WTC11 (cell line): ENCODE results near the gene PHF24. TPM values are rescaled to one million over a fixed set of nuclear protein-coding genes. Genes with fewer than 3 reads are reported as not detected.

ENCODE experiments used
- ATAC-seq: fragments of 200-7000 bp; cut with Tn5 transposase; 2 replicates; pipeline ENCODE4 v1.10.0; 2021; ENCODE audit warnings: mild to moderate bottlenecking, moderate library complexity
- CTCF ChIA-PET: fragments of 300-600 bp; sonication (Branson Sonifier 250); formaldehyde crosslinking; loops from one replicate; lab custom pipeline; 2021; ENCODE audit warnings: antibody characterized with exemption; lab: Charles Lee
- POLR2A ChIA-PET: fragments of 350-600 bp; sonication (Branson Sonifier 250); formaldehyde crosslinking; loops from one replicate; lab custom pipeline; 2021; ENCODE audit warnings: antibody characterized with exemption; lab: Charles Lee
- DNase-seq: peaks from one replicate; pipeline ENCODE4 v3.0.0; 2021; ENCODE audit warnings: low spot score
- H3K27ac Mint-ChIP-seq: 2 replicates; pipeline ENCODE4 v1.8.0; 2021; ENCODE audit warnings: mixed read lengths
- H3K27me3 Mint-ChIP-seq: 2 replicates; pipeline ENCODE4 v1.8.0; 2021; ENCODE audit warnings: low read depth, mild to moderate bottlenecking, moderate library complexity, mixed read lengths
- H3K36me3 Mint-ChIP-seq: 2 replicates; pipeline ENCODE4 v1.8.0; 2021; ENCODE audit warnings: mixed read lengths
- H3K4me1 Mint-ChIP-seq: 2 replicates; pipeline ENCODE4 v1.8.0; 2022; ENCODE audit warnings: mixed read lengths
- H3K4me3 Mint-ChIP-seq: 2 replicates; pipeline ENCODE4 v1.8.0; 2021; ENCODE audit warnings: mild to moderate bottlenecking, moderate library complexity, mixed read lengths
- H3K9me3 Mint-ChIP-seq: 2 replicates; pipeline ENCODE4 v1.8.0; 2021; ENCODE audit warnings: mixed read lengths
- ARID4B ChIP-seq: sonication (generic); formaldehyde crosslinking; IDR thresholded peaks from 2 replicates; pipeline ENCODE4 v1.8.0; 2023; ENCODE audit warnings: missing genetic modification reagents, mild to moderate bottlenecking, borderline replicate concordance
- CBFB ChIP-seq: sonication (generic); formaldehyde crosslinking; IDR thresholded peaks from 2 replicates; pipeline ENCODE4 v1.8.1; 2022; ENCODE audit warnings: mild to moderate bottlenecking, low read depth, missing genetic modification reagents
- ESRRA ChIP-seq: sonication (generic); formaldehyde crosslinking; IDR thresholded peaks from 2 replicates; pipeline ENCODE4 v1.8.1; 2022; ENCODE audit warnings: mild to moderate bottlenecking, missing genetic modification reagents, borderline replicate concordance
- GABPB1 ChIP-seq: sonication (generic); formaldehyde crosslinking; IDR thresholded peaks from 2 replicates; pipeline ENCODE4 v1.8.1; 2023; ENCODE audit warnings: mild to moderate bottlenecking, missing genetic modification reagents
- NFE2L1 ChIP-seq: sonication (generic); formaldehyde crosslinking; IDR thresholded peaks from 2 replicates; pipeline ENCODE4 v1.8.1; 2023; ENCODE audit warnings: missing genetic modification reagents
- NFYB ChIP-seq: sonication (generic); formaldehyde crosslinking; conservative IDR thresholded peaks from 2 replicates; pipeline ENCODE4 v1.8.0; 2022; ENCODE audit warnings: low read depth, missing genetic modification reagents
- NR1H2 ChIP-seq: sonication (generic); formaldehyde crosslinking; IDR thresholded peaks from 2 replicates; pipeline ENCODE4 v1.9.0; 2021; ENCODE audit warnings: mild to moderate bottlenecking, moderate library complexity, missing genetic modification reagents
- OVOL2 ChIP-seq: fragments of 250-450 bp; sonication (Bioruptor Pico); IDR thresholded peaks from 2 replicates; pipeline ENCODE4 v1.9.0; 2021; ENCODE audit warnings: mild to moderate bottlenecking, borderline replicate concordance
- SMAD3 ChIP-seq: sonication (generic); formaldehyde crosslinking; IDR thresholded peaks from 2 replicates; pipeline ENCODE4 v1.8.0; 2022; ENCODE audit warnings: missing genetic modification reagents, mild to moderate bottlenecking, borderline replicate concordance
- STAT6 ChIP-seq: sonication (generic); formaldehyde crosslinking; conservative IDR thresholded peaks from 2 replicates; pipeline ENCODE4 v1.8.1; 2023; ENCODE audit warnings: mild to moderate bottlenecking, low read depth, missing genetic modification reagents, moderate library complexity
- TEAD1 ChIP-seq: sonication (generic); formaldehyde crosslinking; IDR thresholded peaks from 2 replicates; pipeline ENCODE4 v1.8.0; 2022; ENCODE audit warnings: mild to moderate bottlenecking, missing genetic modification reagents
- ZBTB21 ChIP-seq: sonication (generic); formaldehyde crosslinking; IDR thresholded peaks from 2 replicates; pipeline ENCODE4 v1.8.1; 2023; ENCODE audit warnings: mild to moderate bottlenecking, missing genetic modification reagents, borderline replicate concordance
- ZNF232 ChIP-seq: sonication (generic); formaldehyde crosslinking; IDR thresholded peaks from 2 replicates; pipeline ENCODE4 v1.8.0; 2022; ENCODE audit warnings: mild to moderate bottlenecking, missing genetic modification reagents
- ZNF263 ChIP-seq: sonication (generic); formaldehyde crosslinking; IDR thresholded peaks from 2 replicates; pipeline ENCODE4 v1.8.1; 2022; ENCODE audit warnings: low read depth, mild to moderate bottlenecking, moderate library complexity, missing genetic modification reagents
- ZNF317 ChIP-seq: sonication (generic); formaldehyde crosslinking; IDR thresholded peaks from 2 replicates; pipeline ENCODE4 v1.8.1; 2023; ENCODE audit warnings: low read depth, mild to moderate bottlenecking, moderate library complexity, missing genetic modification reagents, borderline replicate concordance
- ZNF416 ChIP-seq: fragments of 250-450 bp; sonication (Bioruptor Pico); IDR thresholded peaks from 2 replicates; pipeline ENCODE4 v1.9.0; 2021; ENCODE audit warnings: mild to moderate bottlenecking, inconsistent platforms
- ZNF532 ChIP-seq: fragments of 250-450 bp; sonication (Bioruptor Pico); IDR thresholded peaks from 2 replicates; pipeline ENCODE4 v1.9.0; 2021; ENCODE audit warnings: mild to moderate bottlenecking, borderline replicate concordance
- total RNA-seq: library from RNA; stranded (reverse); gene quantifications from 3 replicates; pipeline ENCODE4 v1.2.3, GENCODE V29; 2021
- TF ChIP-seq, protein P1 (sequence below): fragments of 250-450 bp; sonication (Bioruptor Pico); IDR thresholded peaks from 2 replicates; pipeline ENCODE4 v1.9.0; 2021; ENCODE audit warnings: mild to moderate bottlenecking
- TF ChIP-seq, protein P2 (sequence below): sonication (generic); formaldehyde crosslinking; IDR thresholded peaks from 2 replicates; pipeline ENCODE4 v1.8.0; 2022; ENCODE audit warnings: mild to moderate bottlenecking, missing genetic modification reagents
- TF ChIP-seq, protein P3 (sequence below): sonication (generic); formaldehyde crosslinking; IDR thresholded peaks from 2 replicates; pipeline ENCODE4 v1.8.0; 2022; ENCODE audit warnings: missing genetic modification reagents

The PHF24 gene
- total RNA-seq, 1 experiment from 2014 or later: 0.59 TPM

GRCh38 chr9:34974664-34975063, 16.6 kb downstream of the PHF24 start:
- Mint-ChIP-seq H3K27ac (no peak overlapping the region), H3K9me3 (no peaks in the 10 kb centered on the region), H3K4me1 (peaks cover 12% of the 10 kb centered on the region)
- POLR2A ChIA-PET: no interaction called here
- TF ChIP-seq ESRRA (CRISPR knock-in tag) (no peak), GABPB1 (CRISPR knock-in tag) (no peak), STAT6 (CRISPR knock-in tag) (no peak), NR1H2 (no peak), ZNF416 (CRISPR knock-in tag) (no peak), CBFB (CRISPR knock-in tag) (no peak), ZNF317 (no peak), ARID4B (CRISPR knock-in tag) (no peak), TEAD1 (CRISPR knock-in tag) (no peak), NFYB (no peak), NFE2L1 (CRISPR knock-in tag) (no peak), OVOL2 (CRISPR knock-in tag) (no peak), SMAD3 (CRISPR knock-in tag) (no peak), ZNF532 (no peak), ZNF232 (CRISPR knock-in tag) (no peak), ZBTB21 (no peak), ZNF263 (no peak)
- TF ChIP-seq, protein P1, sequence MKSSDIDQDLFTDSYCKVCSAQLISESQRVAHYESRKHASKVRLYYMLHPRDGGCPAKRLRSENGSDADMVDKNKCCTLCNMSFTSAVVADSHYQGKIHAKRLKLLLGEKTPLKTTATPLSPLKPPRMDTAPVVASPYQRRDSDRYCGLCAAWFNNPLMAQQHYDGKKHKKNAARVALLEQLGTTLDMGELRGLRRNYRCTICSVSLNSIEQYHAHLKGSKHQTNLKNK (CRISPR knock-in tag): no peak
- TF ChIP-seq, protein P2, sequence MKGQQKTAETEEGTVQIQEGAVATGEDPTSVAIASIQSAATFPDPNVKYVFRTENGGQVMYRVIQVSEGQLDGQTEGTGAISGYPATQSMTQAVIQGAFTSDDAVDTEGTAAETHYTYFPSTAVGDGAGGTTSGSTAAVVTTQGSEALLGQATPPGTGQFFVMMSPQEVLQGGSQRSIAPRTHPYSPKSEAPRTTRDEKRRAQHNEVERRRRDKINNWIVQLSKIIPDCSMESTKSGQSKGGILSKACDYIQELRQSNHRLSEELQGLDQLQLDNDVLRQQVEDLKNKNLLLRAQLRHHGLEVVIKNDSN (CRISPR knock-in tag): no peak
- TF ChIP-seq, protein P3, sequence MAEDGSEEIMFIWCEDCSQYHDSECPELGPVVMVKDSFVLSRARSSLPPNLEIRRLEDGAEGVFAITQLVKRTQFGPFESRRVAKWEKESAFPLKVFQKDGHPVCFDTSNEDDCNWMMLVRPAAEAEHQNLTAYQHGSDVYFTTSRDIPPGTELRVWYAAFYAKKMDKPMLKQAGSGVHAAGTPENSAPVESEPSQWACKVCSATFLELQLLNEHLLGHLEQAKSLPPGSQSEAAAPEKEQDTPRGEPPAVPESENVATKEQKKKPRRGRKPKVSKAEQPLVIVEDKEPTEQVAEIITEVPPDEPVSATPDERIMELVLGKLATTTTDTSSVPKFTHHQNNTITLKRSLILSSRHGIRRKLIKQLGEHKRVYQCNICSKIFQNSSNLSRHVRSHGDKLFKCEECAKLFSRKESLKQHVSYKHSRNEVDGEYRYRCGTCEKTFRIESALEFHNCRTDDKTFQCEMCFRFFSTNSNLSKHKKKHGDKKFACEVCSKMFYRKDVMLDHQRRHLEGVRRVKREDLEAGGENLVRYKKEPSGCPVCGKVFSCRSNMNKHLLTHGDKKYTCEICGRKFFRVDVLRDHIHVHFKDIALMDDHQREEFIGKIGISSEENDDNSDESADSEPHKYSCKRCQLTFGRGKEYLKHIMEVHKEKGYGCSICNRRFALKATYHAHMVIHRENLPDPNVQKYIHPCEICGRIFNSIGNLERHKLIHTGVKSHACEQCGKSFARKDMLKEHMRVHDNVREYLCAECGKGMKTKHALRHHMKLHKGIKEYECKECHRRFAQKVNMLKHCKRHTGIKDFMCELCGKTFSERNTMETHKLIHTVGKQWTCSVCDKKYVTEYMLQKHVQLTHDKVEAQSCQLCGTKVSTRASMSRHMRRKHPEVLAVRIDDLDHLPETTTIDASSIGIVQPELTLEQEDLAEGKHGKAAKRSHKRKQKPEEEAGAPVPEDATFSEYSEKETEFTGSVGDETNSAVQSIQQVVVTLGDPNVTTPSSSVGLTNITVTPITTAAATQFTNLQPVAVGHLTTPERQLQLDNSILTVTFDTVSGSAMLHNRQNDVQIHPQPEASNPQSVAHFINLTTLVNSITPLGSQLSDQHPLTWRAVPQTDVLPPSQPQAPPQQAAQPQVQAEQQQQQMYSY (CRISPR knock-in tag): no peak
- TF ChIP-seq, all 79 proteins: peak for 0
- ATAC-seq: no peak
- H3K4me3 Mint-ChIP-seq: no peak overlapping the region
- no peaks in the 10 kb centered on the region for H3K27me3 Mint-ChIP-seq
- no peaks in the 10 kb centered on the region for H3K36me3 Mint-ChIP-seq
- CTCF ChIA-PET: interaction anchor here (2.2 kb wide), 1 partner anchor 10 kb away, joined by 10 read pairs; no protein-coding TSS in a partner anchor
- DNase-seq: no peak
